WTC11 (cell line): ENCODE results near the gene SYCP3. TPM values are rescaled to one million over a fixed set of nuclear protein-coding genes. Genes with fewer than 3 reads are reported as not detected.
A peak's percentile ranks its signal among the peaks of the same experiment; 100 is the strongest.

Source experiments
- ATAC-seq: fragments of 200-7000 bp; cut with Tn5 transposase; 2 replicates; pipeline ENCODE4 v1.10.0; 2021; ENCODE audit warnings: mild to moderate bottlenecking, moderate library complexity
- CTCF ChIA-PET: fragments of 300-600 bp; sonication (Branson Sonifier 250); formaldehyde crosslinking; loops from one replicate; lab custom pipeline; 2021; ENCODE audit warnings: antibody characterized with exemption; lab: Charles Lee
- POLR2A ChIA-PET: fragments of 350-600 bp; sonication (Branson Sonifier 250); formaldehyde crosslinking; loops from one replicate; lab custom pipeline; 2021; ENCODE audit warnings: antibody characterized with exemption; lab: Charles Lee
- DNase-seq: peaks from one replicate; pipeline ENCODE4 v3.0.0; 2021; ENCODE audit warnings: low spot score
- H3K27ac Mint-ChIP-seq: 2 replicates; pipeline ENCODE4 v1.8.0; 2021; ENCODE audit warnings: mixed read lengths
- H3K27me3 Mint-ChIP-seq: 2 replicates; pipeline ENCODE4 v1.8.0; 2021; ENCODE audit warnings: low read depth, mild to moderate bottlenecking, moderate library complexity, mixed read lengths
- H3K36me3 Mint-ChIP-seq: 2 replicates; pipeline ENCODE4 v1.8.0; 2021; ENCODE audit warnings: mixed read lengths
- H3K4me1 Mint-ChIP-seq: 2 replicates; pipeline ENCODE4 v1.8.0; 2022; ENCODE audit warnings: mixed read lengths
- H3K4me3 Mint-ChIP-seq: 2 replicates; pipeline ENCODE4 v1.8.0; 2021; ENCODE audit warnings: mild to moderate bottlenecking, moderate library complexity, mixed read lengths
- H3K9me3 Mint-ChIP-seq: 2 replicates; pipeline ENCODE4 v1.8.0; 2021; ENCODE audit warnings: mixed read lengths
- ATF1 ChIP-seq: sonication (generic); formaldehyde crosslinking; IDR thresholded peaks from 2 replicates; pipeline ENCODE4 v1.8.1; 2023; ENCODE audit warnings: mild to moderate bottlenecking, moderate library complexity, missing genetic modification reagents
- ATF6 ChIP-seq: sonication (generic); formaldehyde crosslinking; IDR thresholded peaks from 2 replicates; pipeline ENCODE4 v1.8.1; 2023; ENCODE audit warnings: mild to moderate bottlenecking, missing genetic modification reagents
- CREB1 ChIP-seq: sonication (generic); formaldehyde crosslinking; IDR thresholded peaks from 2 replicates; pipeline ENCODE4 v1.8.0; 2023; ENCODE audit warnings: mild to moderate bottlenecking, missing genetic modification reagents
- E2F1 ChIP-seq: sonication (generic); formaldehyde crosslinking; IDR thresholded peaks from 2 replicates; pipeline ENCODE4 v1.8.0; 2022; ENCODE audit warnings: mild to moderate bottlenecking, missing genetic modification reagents
- ELF4 ChIP-seq: sonication (generic); formaldehyde crosslinking; IDR thresholded peaks from 2 replicates; pipeline ENCODE4 v1.8.1; 2022; ENCODE audit warnings: low read depth, mild to moderate bottlenecking, moderate library complexity, missing genetic modification reagents
- ESRRA ChIP-seq: sonication (generic); formaldehyde crosslinking; IDR thresholded peaks from 2 replicates; pipeline ENCODE4 v1.8.1; 2022; ENCODE audit warnings: mild to moderate bottlenecking, missing genetic modification reagents, borderline replicate concordance
- GABPB1 ChIP-seq: sonication (generic); formaldehyde crosslinking; IDR thresholded peaks from 2 replicates; pipeline ENCODE4 v1.8.1; 2023; ENCODE audit warnings: mild to moderate bottlenecking, missing genetic modification reagents
- GRHL2 ChIP-seq: fragments of 250-450 bp; sonication (Bioruptor Pico); IDR thresholded peaks from 2 replicates; pipeline ENCODE4 v1.8.0; 2022; ENCODE audit warnings: mild to moderate bottlenecking, moderate library complexity; ENCODE audit not compliant: insufficient replicate concordance, severe bottlenecking
- NFATC4 ChIP-seq: fragments of 250-450 bp; sonication (Bioruptor Pico); IDR thresholded peaks from 2 replicates; pipeline ENCODE4 v1.9.0; 2021; ENCODE audit warnings: mild to moderate bottlenecking
- NFE2L1 ChIP-seq: sonication (generic); formaldehyde crosslinking; IDR thresholded peaks from 2 replicates; pipeline ENCODE4 v1.8.1; 2023; ENCODE audit warnings: missing genetic modification reagents
- NFYB ChIP-seq: sonication (generic); formaldehyde crosslinking; conservative IDR thresholded peaks from 2 replicates; pipeline ENCODE4 v1.8.0; 2022; ENCODE audit warnings: low read depth, missing genetic modification reagents
- NR2C2 ChIP-seq: sonication (generic); formaldehyde crosslinking; IDR thresholded peaks from 2 replicates; pipeline ENCODE4 v1.8.0; 2022; ENCODE audit warnings: mild to moderate bottlenecking, missing genetic modification reagents
- PRDM15 ChIP-seq: sonication (generic); formaldehyde crosslinking; IDR thresholded peaks from 2 replicates; pipeline ENCODE4 v1.8.0; 2022; ENCODE audit warnings: missing genetic modification reagents
- RELA ChIP-seq: sonication (generic); formaldehyde crosslinking; IDR thresholded peaks from 2 replicates; pipeline ENCODE4 v1.8.1; 2022; ENCODE audit warnings: missing genetic modification reagents, mild to moderate bottlenecking, borderline replicate concordance
- SMAD3 ChIP-seq: sonication (generic); formaldehyde crosslinking; IDR thresholded peaks from 2 replicates; pipeline ENCODE4 v1.8.0; 2022; ENCODE audit warnings: missing genetic modification reagents, mild to moderate bottlenecking, borderline replicate concordance
- ZNF423 ChIP-seq: fragments of 250-450 bp; sonication (Bioruptor Pico); IDR thresholded peaks from 2 replicates; pipeline ENCODE4 v2.1.2; 2022; ENCODE audit warnings: mild to moderate bottlenecking, moderate library complexity
- ZNF512 ChIP-seq: sonication (generic); formaldehyde crosslinking; IDR thresholded peaks from 2 replicates; pipeline ENCODE4 v1.8.1; 2022; ENCODE audit warnings: missing genetic modification reagents, borderline replicate concordance
- ZSCAN18 ChIP-seq: fragments of 250-450 bp; sonication (Bioruptor Pico); IDR thresholded peaks from 2 replicates; pipeline ENCODE4 v2.1.2; 2022; ENCODE audit warnings: mild to moderate bottlenecking, moderate library complexity
- total RNA-seq: library from RNA; stranded (reverse); gene quantifications from 3 replicates; pipeline ENCODE4 v1.2.3, GENCODE V29; 2021

SYCP3 gene
- total RNA-seq, 1 experiment from 2014 or later: 0.15 TPM

GRCh38 chr12:101713930-101714329, 25.3 kb downstream of the SYCP3 start (continued):
- no peak for TF ChIP-seq E2F1 (CRISPR knock-in tag)

GRCh38 chr12:101713059-101713682, 26.1 kb downstream of the SYCP3 start:
- H3K27me3 Mint-ChIP-seq: no peaks in the 10 kb centered on the region
- H3K4me3 Mint-ChIP-seq: no peak overlapping the region
- no peaks in the 10 kb centered on the region for H3K9me3 Mint-ChIP-seq
- TF ChIP-seq GABPB1 (CRISPR knock-in tag) (peak; percentile 57), GRHL2 (CRISPR knock-in tag) (no peak), ESRRA (no peak)
- TF ChIP-seq, all 79 proteins: peak for 1
- DNase-seq (no peak), ATAC-seq (no peak)
- CTCF ChIA-PET: interaction anchor here (1.2 kb wide), 1 partner anchor 47 kb away, joined by 3 read pairs; no protein-coding TSS in a partner anchor
- Mint-ChIP-seq H3K4me1 (peaks cover 15% of the 10 kb centered on the region), H3K36me3 (no peaks in the 10 kb centered on the region), H3K27ac (peak overlapping the region; percentile 86)
- POLR2A ChIA-PET: interaction anchor here (0.5 kb wide), 1 partner anchor 156 kb away, joined by 4 read pairs; no protein-coding TSS in a partner anchor

- H3K36me3 Mint-ChIP-seq: 0 out of 2 replicates have a peak, but pooled peaks cover 3% of the 10 kb centered on the region
- peak overlapping the region; percentile 49; the same call in 1 of the 2 replicates for H3K27ac Mint-ChIP-seq
These were observed 29.0 kb downstream of the SYCP3 start for GRCh38 chr12:101710288-101710687.

More at GRCh38 chr12:101710288-101710687, 29.0 kb downstream of the SYCP3 start:
- Mint-ChIP-seq H3K9me3 (no peaks in the 10 kb centered on the region), H3K4me3 (no peak overlapping the region), H3K27me3 (no peaks in the 10 kb centered on the region; the same call in 1 of the 2 replicates), H3K4me1 (peaks cover 9% of the 10 kb centered on the region)
- DNase-seq (no peak), ATAC-seq (no peak)
- TF ChIP-seq NFATC4 (CRISPR knock-in tag) (no peak), RELA (CRISPR knock-in tag) (no peak), ATF6 (CRISPR knock-in tag) (no peak), CREB1 (CRISPR knock-in tag) (no peak), ELF4 (CRISPR knock-in tag) (no peak), NFYB (no peak), SMAD3 (CRISPR knock-in tag) (no peak), ZNF512 (no peak), ZNF423 (no peak), ZSCAN18 (CRISPR knock-in tag) (no peak), ATF1 (CRISPR knock-in tag) (no peak), NR2C2 (no peak), NFE2L1 (CRISPR knock-in tag) (no peak), PRDM15 (CRISPR knock-in tag) (no peak)
- ChIA-PET POLR2A (no interaction called here), CTCF (no interaction called here)
